SK-N-SH (cell line): ENCODE data around the gene CHPF.

Experiments used
- EP300 ChIP-seq, 2 experiments: IDR thresholded peaks; 2 replicates each; pipeline versions ENCODE4 v1.4.0 to v1.6.1; 2012; ENCODE audit warnings: borderline replicate concordance in 1 of 2, low read depth in 1 of 2, low read length in 1 of 2
- EZH2phosphoT487 ChIP-seq: fragments of 200-600 bp; sonication (generic); IDR thresholded peaks from 2 replicates; pipeline ENCODE4 v1.6.1; 2017; ENCODE audit warnings: low read depth, mixed run types, mild to moderate bottlenecking, antibody characterized with exemption, moderate library complexity, borderline replicate concordance
- MXI1 ChIP-seq: IDR thresholded peaks from 2 replicates; pipeline ENCODE4 v1.6.1; 2012; ENCODE audit warnings: mild to moderate bottlenecking, low read depth, low read length, improper control_type of control experiment
- TCF12 ChIP-seq: IDR thresholded peaks from 2 replicates; pipeline ENCODE4 v1.4.0; 2012
- TEAD4 ChIP-seq: IDR thresholded peaks from 2 replicates; pipeline ENCODE4 v1.4.0; 2012; ENCODE audit warnings: mild to moderate bottlenecking, borderline replicate concordance; ENCODE audit not compliant: insufficient read depth
- TF ChIP-seq, protein P1 (sequence below): fragments of 200-600 bp; sonication (generic); IDR thresholded peaks from 2 replicates; pipeline ENCODE4 v1.6.1; 2017; ENCODE audit warnings: antibody characterized with exemption, mild to moderate bottlenecking, moderate library complexity

DNA sequence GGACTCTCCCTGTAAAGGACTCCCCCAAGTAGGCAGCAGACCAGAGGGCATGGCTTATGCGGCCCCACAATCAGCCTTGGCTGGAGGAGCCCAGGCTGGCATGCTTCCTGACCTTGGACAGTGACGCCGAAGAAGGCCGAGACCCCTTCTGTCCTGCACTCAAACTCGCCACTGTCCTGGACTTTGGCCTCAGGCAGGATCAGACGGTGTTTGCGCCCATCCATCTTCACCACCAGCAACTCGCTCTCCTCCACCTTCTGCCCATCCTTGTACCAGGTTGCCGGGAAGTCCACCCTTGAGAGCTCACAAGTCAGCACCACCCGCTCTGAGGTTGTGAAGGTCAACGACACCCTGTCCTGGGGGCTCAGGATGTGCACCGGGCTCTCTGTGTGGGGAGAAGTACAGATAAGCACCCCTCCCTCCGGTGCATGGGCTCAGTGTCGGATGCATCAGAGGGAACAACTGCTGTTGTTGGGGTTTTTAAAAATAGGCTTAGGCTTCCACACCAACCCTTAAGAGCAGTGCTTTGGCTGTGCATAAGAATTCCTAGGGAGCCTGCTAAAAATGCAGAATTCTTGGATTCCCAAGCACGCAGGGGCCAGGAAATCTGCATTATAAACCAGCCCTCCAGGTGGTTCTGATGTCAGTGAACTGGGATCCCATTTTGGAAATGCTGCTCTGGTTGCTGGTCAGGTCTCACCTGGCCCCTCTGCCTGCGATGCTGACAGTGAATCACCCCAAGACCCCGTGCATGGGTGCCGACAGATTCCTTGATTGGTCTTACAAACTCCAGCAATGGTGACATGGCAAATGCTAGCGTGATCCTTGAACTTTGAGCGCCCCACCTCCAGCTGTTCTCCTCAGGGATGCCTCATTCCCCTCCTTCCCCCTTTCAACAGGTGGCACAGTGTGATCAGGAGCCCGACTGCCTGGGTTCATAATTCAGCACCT is 21.8 kb upstream of the CHPF start:
- TF ChIP-seq MXI1, result no peak
- TF ChIP-seq EP300 (IDR thresholded peaks at IDR 0.05; ENCODE audit: borderline replicate concordance in 1 of 2, low read depth in 1 of 2, low read length in 1 of 2), result no peak
- TF ChIP-seq, protein P1, sequence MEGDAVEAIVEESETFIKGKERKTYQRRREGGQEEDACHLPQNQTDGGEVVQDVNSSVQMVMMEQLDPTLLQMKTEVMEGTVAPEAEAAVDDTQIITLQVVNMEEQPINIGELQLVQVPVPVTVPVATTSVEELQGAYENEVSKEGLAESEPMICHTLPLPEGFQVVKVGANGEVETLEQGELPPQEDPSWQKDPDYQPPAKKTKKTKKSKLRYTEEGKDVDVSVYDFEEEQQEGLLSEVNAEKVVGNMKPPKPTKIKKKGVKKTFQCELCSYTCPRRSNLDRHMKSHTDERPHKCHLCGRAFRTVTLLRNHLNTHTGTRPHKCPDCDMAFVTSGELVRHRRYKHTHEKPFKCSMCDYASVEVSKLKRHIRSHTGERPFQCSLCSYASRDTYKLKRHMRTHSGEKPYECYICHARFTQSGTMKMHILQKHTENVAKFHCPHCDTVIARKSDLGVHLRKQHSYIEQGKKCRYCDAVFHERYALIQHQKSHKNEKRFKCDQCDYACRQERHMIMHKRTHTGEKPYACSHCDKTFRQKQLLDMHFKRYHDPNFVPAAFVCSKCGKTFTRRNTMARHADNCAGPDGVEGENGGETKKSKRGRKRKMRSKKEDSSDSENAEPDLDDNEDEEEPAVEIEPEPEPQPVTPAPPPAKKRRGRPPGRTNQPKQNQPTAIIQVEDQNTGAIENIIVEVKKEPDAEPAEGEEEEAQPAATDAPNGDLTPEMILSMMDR, result no peak
- TF ChIP-seq EZH2phosphoT487, result no peak
- no peak for TF ChIP-seq TEAD4
- no peak for TF ChIP-seq TCF12
